Erythroblast (primary cell): Measurements from ENCODE around the gene HSD17B8.

Experiments
- GATA1 ChIP-seq: IDR thresholded peaks from 2 replicates; pipeline ENCODE4 v1.6.1; 2011; ENCODE audit warnings: low read depth, mild to moderate bottlenecking, control low read depth, low read length, moderate library complexity
- POLR2A ChIP-seq: IDR thresholded peaks from 2 replicates; pipeline ENCODE4 v1.6.1; 2011; ENCODE audit warnings: mild to moderate bottlenecking, low read length

GRCh38 chr6:33197431-33198048, 6.9 kb upstream of the HSD17B8 start:
- TF ChIP-seq POLR2A (no peak), GATA1 (no peak)
